GM10248 (cell line): ENCODE data around the gene IMMP2L.
"Not testable (repeated sequence)": the region's sequence is repeated elsewhere in the genome, so short reads cannot be mapped to it uniquely, and the experiment has no call there.

Experiments
- CTCF ChIA-PET: fragments of 300-600 bp; sonication (Branson Sonifier 250); formaldehyde crosslinking; extraction: SDS; loops from one replicate; lab custom pipeline; 2021; ENCODE audit warnings: antibody characterized with exemption; lab: Yijun Ruan, JAX
- POLR2A ChIA-PET: fragments of 350-650 bp; sonication (Branson Sonifier 250); formaldehyde crosslinking; extraction: SDS; loops from one replicate; lab custom pipeline; 2020; ENCODE audit warnings: antibody characterized with exemption; lab: Yijun Ruan, JAX
- DNase-seq: peaks from one replicate; pipeline ENCODE4 v3.0.0; 2012; ENCODE audit errors: extremely low spot score
- TF ChIP-seq, protein P1 (sequence below): IDR thresholded peaks from 2 replicates; pipeline ENCODE4 v1.5.1; 2012; ENCODE audit warnings: mild to moderate bottlenecking, low read depth; ENCODE audit errors: extremely low read depth, missing control alignments, control extremely low read depth

The IMMP2L gene

DNA sequence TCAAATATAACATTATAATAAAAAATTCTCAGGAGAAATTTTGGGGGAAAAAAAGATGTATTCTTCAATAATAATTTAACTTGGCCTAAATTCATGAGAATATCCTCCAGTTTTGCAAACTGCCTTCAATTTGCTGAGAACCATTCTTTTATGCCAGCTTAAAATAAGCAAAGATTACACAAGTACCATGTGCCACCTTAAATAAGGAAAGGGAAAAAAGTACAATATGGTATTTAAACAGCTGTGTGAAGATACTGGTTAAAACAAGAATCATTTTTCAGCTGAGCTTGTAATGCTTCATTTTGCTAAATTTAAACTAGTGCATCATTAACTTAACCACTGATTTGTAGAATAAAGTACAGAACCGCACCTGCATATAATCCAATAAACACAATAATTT is 253.6 kb downstream of the IMMP2L start:
- CTCF ChIA-PET: no interaction called here
- DNase-seq: no peak
- TF ChIP-seq, protein P1, sequence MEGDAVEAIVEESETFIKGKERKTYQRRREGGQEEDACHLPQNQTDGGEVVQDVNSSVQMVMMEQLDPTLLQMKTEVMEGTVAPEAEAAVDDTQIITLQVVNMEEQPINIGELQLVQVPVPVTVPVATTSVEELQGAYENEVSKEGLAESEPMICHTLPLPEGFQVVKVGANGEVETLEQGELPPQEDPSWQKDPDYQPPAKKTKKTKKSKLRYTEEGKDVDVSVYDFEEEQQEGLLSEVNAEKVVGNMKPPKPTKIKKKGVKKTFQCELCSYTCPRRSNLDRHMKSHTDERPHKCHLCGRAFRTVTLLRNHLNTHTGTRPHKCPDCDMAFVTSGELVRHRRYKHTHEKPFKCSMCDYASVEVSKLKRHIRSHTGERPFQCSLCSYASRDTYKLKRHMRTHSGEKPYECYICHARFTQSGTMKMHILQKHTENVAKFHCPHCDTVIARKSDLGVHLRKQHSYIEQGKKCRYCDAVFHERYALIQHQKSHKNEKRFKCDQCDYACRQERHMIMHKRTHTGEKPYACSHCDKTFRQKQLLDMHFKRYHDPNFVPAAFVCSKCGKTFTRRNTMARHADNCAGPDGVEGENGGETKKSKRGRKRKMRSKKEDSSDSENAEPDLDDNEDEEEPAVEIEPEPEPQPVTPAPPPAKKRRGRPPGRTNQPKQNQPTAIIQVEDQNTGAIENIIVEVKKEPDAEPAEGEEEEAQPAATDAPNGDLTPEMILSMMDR: no peak
- POLR2A ChIA-PET: no interaction called here

DNA sequence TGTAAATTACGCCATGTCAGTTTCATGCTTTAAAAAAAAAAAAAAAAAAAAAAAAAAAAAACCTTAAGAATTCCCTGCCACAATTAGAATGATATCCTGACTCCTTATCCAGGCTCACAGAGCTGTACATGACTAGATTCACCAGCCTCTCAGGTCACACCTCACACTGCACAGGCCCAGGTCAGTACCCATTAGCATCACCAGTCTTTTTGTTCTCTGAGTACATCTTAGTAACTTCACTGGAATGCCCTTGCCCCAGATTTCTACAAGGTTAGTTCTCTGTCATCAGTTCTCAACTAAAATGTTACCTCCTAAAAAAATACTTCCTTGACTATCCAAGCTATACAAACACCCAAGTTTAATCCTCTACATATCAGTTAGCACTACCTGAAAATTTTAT is 260.4 kb downstream of the IMMP2L start:
- ChIA-PET POLR2A (no interaction called here), CTCF (no interaction called here)
- no peak for DNase-seq

DNA sequence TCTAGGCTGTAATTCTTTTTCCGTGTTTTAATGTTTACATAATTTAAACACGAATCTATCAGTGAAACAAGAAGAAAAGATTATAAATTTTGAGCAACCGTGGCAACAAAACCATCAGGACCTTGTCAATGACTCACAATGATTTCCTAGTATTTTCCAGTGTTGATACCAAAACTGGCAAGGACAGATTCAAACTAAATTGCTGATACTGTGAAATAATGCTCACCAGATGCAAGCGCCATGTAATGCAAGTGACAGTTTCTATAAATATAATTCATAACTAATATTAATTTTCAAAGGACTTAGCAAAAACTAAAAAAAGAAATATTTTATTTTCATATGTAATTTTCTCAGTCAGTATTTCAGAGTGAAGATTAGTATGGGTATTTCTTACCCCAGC is 267.8 kb downstream of the IMMP2L start:
- ChIA-PET POLR2A (no interaction called here), CTCF (no interaction called here)
- TF ChIP-seq, protein P1: no peak
- no peak for DNase-seq

More for the DNA sequence above, 260.4 kb downstream of the IMMP2L start:
- TF ChIP-seq, protein P1: no peak

DNA sequence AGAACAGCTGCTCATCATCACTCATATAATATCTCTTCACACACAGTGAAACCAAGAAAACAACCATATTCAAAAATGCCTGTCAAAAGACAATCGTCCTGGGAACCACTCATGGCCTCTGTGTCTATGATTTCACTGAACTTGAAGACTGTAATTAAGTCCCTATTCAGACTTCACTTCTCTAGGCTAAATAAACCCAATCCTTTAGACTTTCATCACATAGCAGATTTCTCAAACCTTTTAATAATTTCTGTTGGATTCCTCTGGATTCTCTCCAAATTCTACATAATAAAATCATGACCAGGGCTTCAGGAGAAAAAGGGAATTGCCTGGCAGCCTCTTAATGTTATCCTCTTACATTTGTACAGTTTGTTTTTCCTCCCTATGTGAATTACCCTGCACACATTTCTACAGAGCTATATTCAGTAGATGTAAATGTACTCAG is 270.2 kb downstream of the IMMP2L start:
- POLR2A ChIA-PET: no interaction called here
- no peak for DNase-seq
- TF ChIP-seq, protein P1: no peak
- CTCF ChIA-PET: no interaction called here

DNA sequence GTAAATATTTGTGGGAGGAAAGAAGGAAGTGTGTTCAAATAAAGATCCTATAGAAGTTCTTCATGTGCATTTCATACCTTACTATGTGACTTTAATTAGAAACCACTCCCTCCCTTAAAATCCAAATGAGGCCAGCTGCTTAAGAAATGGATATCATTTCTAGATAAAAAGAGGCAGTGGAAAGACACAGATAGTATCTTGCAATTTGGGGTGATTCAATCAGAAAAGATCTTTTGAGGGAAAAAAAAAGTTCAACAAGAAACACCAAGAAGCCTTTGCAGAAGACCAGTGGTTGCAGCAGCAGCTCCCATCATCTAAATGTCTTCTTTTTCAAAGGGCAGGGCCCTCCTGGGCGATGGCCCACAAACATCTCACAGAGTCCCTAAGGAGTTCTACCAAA is 271.3 kb downstream of the IMMP2L start:
- ChIA-PET CTCF (interaction anchor here (1.0 kb wide), 1 partner anchor 16 kb away, joined by 3 read pairs; no protein-coding TSS in a partner anchor), POLR2A (no interaction called here)
- no peak for DNase-seq
- TF ChIP-seq, protein P1: no peak

DNA sequence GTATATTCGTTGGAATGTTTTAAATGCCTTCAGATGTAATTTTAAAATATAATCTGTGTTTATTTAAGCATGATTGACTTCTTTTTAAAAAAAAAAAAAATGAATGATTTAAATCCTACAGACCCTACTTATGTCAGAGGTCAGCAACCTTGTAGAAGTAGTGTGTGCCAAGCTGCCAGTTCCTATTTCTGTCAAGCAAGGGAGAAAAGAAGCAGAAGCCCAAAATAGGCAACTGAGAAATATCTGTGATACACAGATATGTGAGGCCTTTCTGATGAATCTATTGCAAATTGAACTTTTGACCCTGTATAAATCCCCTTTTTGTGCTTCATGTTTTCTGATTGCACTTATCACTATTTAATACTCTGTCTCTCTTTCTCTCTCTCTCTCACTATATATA is 271.9 kb downstream of the IMMP2L start:
- POLR2A ChIA-PET: no interaction called here
- CTCF ChIA-PET: interaction anchor here (1.0 kb wide), 1 partner anchor 15 kb away, joined by 3 read pairs; no protein-coding TSS in a partner anchor
- no peak for DNase-seq
- TF ChIP-seq, protein P1: no peak

DNA sequence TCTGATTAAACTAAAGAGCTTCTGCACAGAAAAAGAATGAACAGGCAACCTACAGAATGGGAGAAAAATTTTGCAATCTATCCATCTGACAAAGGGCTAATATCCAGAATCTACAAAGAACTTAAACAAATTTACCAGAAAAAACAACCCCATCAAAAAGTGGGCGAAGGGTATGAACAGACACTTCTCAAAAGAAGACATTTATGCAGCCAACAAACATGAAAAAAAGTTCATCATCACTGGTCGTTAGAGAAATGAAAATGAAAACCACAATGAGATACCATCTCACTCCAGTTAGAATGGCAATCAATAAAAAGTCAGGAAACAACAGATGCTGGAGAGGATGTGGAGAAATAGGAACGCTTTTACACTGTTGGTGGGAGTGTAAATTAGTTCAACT is 273.9 kb downstream of the IMMP2L start:
- POLR2A ChIA-PET, CTCF ChIA-PET, DNase-seq: not testable (repeated sequence)
